SH-SY5Y (cell line): Measurements from ENCODE around the gene ZDHHC14.

Experiments used
- GATA2 ChIP-seq: IDR thresholded peaks from 2 replicates; pipeline ENCODE4 v1.6.1; 2011; ENCODE audit warnings: mild to moderate bottlenecking, low read depth, low read length
- GATA3 ChIP-seq: IDR thresholded peaks from 2 replicates; pipeline ENCODE4 v1.6.1; 2011; ENCODE audit warnings: low read depth, mild to moderate bottlenecking, low read length, moderate library complexity

GRCh38 chr6:157706883-157707282 is 325.9 kb downstream of the ZDHHC14 start:
- TF ChIP-seq GATA2 (no peak), GATA3 (no peak)
